HepG2 (cell line): ENCODE results near the gene ANO3.

Experiments
- PREB ChIP-seq: sonication (generic); formaldehyde crosslinking; IDR thresholded peaks from 2 replicates; pipeline ENCODE4 v1.4.0; 2020; ENCODE audit warnings: missing genetic modification reagents
- SNAPC5 ChIP-seq: sonication (generic); formaldehyde crosslinking; IDR thresholded peaks from 2 replicates; pipeline ENCODE4 v1.8.1; 2023; ENCODE audit warnings: mild to moderate bottlenecking, missing genetic modification reagents, borderline replicate concordance

- TF ChIP-seq PREB (CRISPR knock-in tag), result no peak
- no peak for TF ChIP-seq SNAPC5 (CRISPR knock-in tag)
These were observed 240.1 kb downstream of the ANO3 start, which contains the start of gene MUC15 for GRCh38 chr11:26571861-26572654.
